Stimulated activated naive CD4-positive, alpha-beta T cell (primary cell): ENCODE results near the gene POLR2L.
A peak's percentile ranks its signal among the peaks of the same experiment; 100 is the strongest.

Experiments used
- DNase-seq, 6 experiments: peaks; one replicate each; lab custom pipeline; 2025; lab: John Stamatoyannopoulos, UW

The POLR2L gene

GRCh38 chr11:810040-810567, 32.2 kb downstream of the POLR2L start:
- DNase-seq: no peak

GRCh38 chr11:809287-810039, 32.9 kb downstream of the POLR2L start, which contains the start of gene RPLP2:
TSS of gene RPLP2 (plus strand) at chr11:809967. CDS start at chr11:810235, 268 bp downstream.
- DNase-seq: peak; percentile 93 to 100 (median 98)

- DNase-seq: no peak
These were observed 33.7 kb downstream of the POLR2L start for GRCh38 chr11:808427-809286.

GRCh38 chr11:804599-804964, 37.7 kb downstream of the POLR2L start:
- DNase-seq: no peak

- no peak for DNase-seq
These were observed 38.3 kb downstream of the POLR2L start for GRCh38 chr11:803770-804598.

- DNase-seq: no peak
These were observed 38.9 kb downstream of the POLR2L start for GRCh38 chr11:803467-803742.

- DNase-seq: no peak
These were observed 39.4 kb downstream of the POLR2L start for GRCh38 chr11:802693-803466.

- no peak for DNase-seq
These were observed 40.2 kb downstream of the POLR2L start for GRCh38 chr11:802018-802617.

- DNase-seq: no peak
These were observed 41.1 kb downstream of the POLR2L start for GRCh38 chr11:801097-801780.

GRCh38 chr11:800473-800872, 41.9 kb downstream of the POLR2L start:
- no peak for DNase-seq

GRCh38 chr11:799641-800316, 42.5 kb downstream of the POLR2L start:
- no peak for DNase-seq

- peak; percentile 58 to 82 (median 76) for DNase-seq
These were observed 44.1 kb downstream of the POLR2L start, which contains the start of gene SLC25A22 for GRCh38 chr11:798093-798713. TSS of gene SLC25A22 (minus strand) at chr11:798281. CDS start at chr11:795006, 3,275 bp downstream.

GRCh38 chr11:797296-798092, 44.8 kb downstream of the POLR2L start:
- peak; percentile 62 to 81 (median 75) for DNase-seq

- DNase-seq: no peak
These were observed 45.6 kb downstream of the POLR2L start for GRCh38 chr11:796565-797295.

GRCh38 chr11:795634-796564, 46.4 kb downstream of the POLR2L start:
- DNase-seq: peak; percentile 69 to 84 (median 80)
